K562 (cell line): ENCODE data around the gene CFD. TPM values are rescaled to one million over a fixed set of nuclear protein-coding genes. Genes with fewer than 3 reads are reported as not detected.

Experiments
- ARNT ChIP-seq, 2 experiments: fragments of 450-650 bp; IDR thresholded peaks; 2 replicates each; pipeline ENCODE4 v1.6.1; 2016; ENCODE audit warnings: mild to moderate bottlenecking in 1 of 2
- ATF2 ChIP-seq: sonication (generic); formaldehyde crosslinking; IDR thresholded peaks from 2 replicates; pipeline ENCODE4 v1.8.1; 2022; ENCODE audit warnings: missing genetic modification reagents
- ATF7 ChIP-seq: fragments of 450-650 bp; IDR thresholded peaks from 2 replicates; pipeline ENCODE4 v1.7.1; 2014; ENCODE audit warnings: mild to moderate bottlenecking, moderate library complexity
- BDP1 ChIP-seq: IDR thresholded peaks from 3 replicates; pipeline ENCODE4 v1.6.1; 2011; ENCODE audit not compliant: insufficient read length, insufficient read depth
- BHLHE40 ChIP-seq: IDR thresholded peaks from 2 replicates; pipeline ENCODE4 v1.6.1; 2011; ENCODE audit warnings: low read length, improper control_type of control experiment
- C11orf30 ChIP-seq: fragments of 450-650 bp; IDR thresholded peaks from 2 replicates; pipeline ENCODE4 v1.6.1; 2016; ENCODE audit warnings: low read depth, mild to moderate bottlenecking
- CXXC5 ChIP-seq: fragments of 250-450 bp; sonication (Bioruptor Pico); IDR thresholded peaks from 2 replicates; pipeline ENCODE4 v1.8.0; 2022; ENCODE audit warnings: inconsistent platforms, mild to moderate bottlenecking, moderate library complexity
- FOXK2 ChIP-seq, 2 experiments: fragments of 450-650 bp; IDR thresholded peaks in 1 of 2; conservative IDR thresholded peaks in 1 of 2; 2 replicates each; pipeline ENCODE4 v1.6.1; 2016; ENCODE audit warnings: low read depth in 2 of 2, mild to moderate bottlenecking in 1 of 2
- GABPB1 ChIP-seq: sonication (generic); formaldehyde crosslinking; IDR thresholded peaks from 2 replicates; pipeline ENCODE4 v1.8.0; 2022; ENCODE audit warnings: mild to moderate bottlenecking, missing genetic modification reagents
- GTF2A2 ChIP-seq: IDR thresholded peaks from 2 replicates; pipeline ENCODE4 v1.6.1; 2016; ENCODE audit warnings: mild to moderate bottlenecking, missing genetic modification characterization, missing compliant biosample characterization
- HDAC2 ChIP-seq: fragments of 450-650 bp; IDR thresholded peaks from 2 replicates; pipeline ENCODE4 v1.6.1; 2016; ENCODE audit warnings: mild to moderate bottlenecking
- HDAC8 ChIP-seq: fragments of 450-650 bp; IDR thresholded peaks from 2 replicates; pipeline ENCODE4 v1.6.1; 2016; ENCODE audit warnings: mild to moderate bottlenecking, missing genetic modification characterization, moderate library complexity, missing compliant biosample characterization
- HNRNPH1 ChIP-seq: fragments of 200-400 bp; formaldehyde crosslinking; optimal IDR thresholded peaks from 2 replicates; pipeline ENCODE3; 2017; ENCODE audit warnings: low read depth, mild to moderate bottlenecking, low read length, moderate library complexity
- HNRNPUL1 ChIP-seq: fragments of 200-400 bp; formaldehyde crosslinking; IDR thresholded peaks from 2 replicates; pipeline ENCODE4 v1.6.1; 2017; ENCODE audit warnings: low read length
- MAFG ChIP-seq: fragments of 450-650 bp; conservative IDR thresholded peaks from 2 replicates; pipeline ENCODE4 v1.6.1; 2016; ENCODE audit warnings: missing genetic modification characterization, missing compliant biosample characterization
- MAZ ChIP-seq, 2 experiments: fragments of 450-650 bp in 1 of 2; sonication (generic) in 1 of 2; formaldehyde crosslinking; IDR thresholded peaks in 1 of 2; conservative IDR thresholded peaks in 1 of 2; 2 replicates each; pipeline versions ENCODE4 v1.4.0 to v1.5.0; 2020; ENCODE audit warnings: mild to moderate bottlenecking in 1 of 2, missing genetic modification reagents in 1 of 2
- MTA3 ChIP-seq: fragments of 450-650 bp; formaldehyde crosslinking; IDR thresholded peaks from 2 replicates; pipeline ENCODE4 v1.6.1; 2017; ENCODE audit warnings: mild to moderate bottlenecking, borderline replicate concordance
- RAD21 ChIP-seq, 2 experiments: fragments of 250-450 bp in 1 of 2; fragments of 450-650 bp in 1 of 2; sonication (Bioruptor Pico) in 1 of 2; formaldehyde crosslinking in 1 of 2; IDR thresholded peaks in 1 of 2; conservative IDR thresholded peaks in 1 of 2; 2 replicates each; pipeline versions ENCODE4 v1.4.0 to v1.8.0; 2020 to 2022; ENCODE audit warnings: mild to moderate bottlenecking in 2 of 2, moderate library complexity in 1 of 2
- RAD51 ChIP-seq: fragments of 450-650 bp; IDR thresholded peaks from 2 replicates; pipeline ENCODE4 v1.7.1; 2016; ENCODE audit warnings: low read depth, mild to moderate bottlenecking, borderline replicate concordance
- TRIM28 ChIP-seq: fragments of 450-650 bp; IDR thresholded peaks from 2 replicates; pipeline ENCODE4 v1.6.1; 2017
- XRCC4 ChIP-seq: IDR thresholded peaks from one replicate; pipeline ENCODE4 v1.6.1; 2011; ENCODE audit not compliant: insufficient read depth, insufficient read length; ENCODE audit errors: extremely low read depth
- ZBTB49 ChIP-seq: sonication (generic); formaldehyde crosslinking; IDR thresholded peaks from 2 replicates; pipeline ENCODE4 v1.8.0; 2022; ENCODE audit warnings: missing genetic modification reagents, mild to moderate bottlenecking, borderline replicate concordance
- ZNF695 ChIP-seq: fragments of 450-650 bp; formaldehyde crosslinking; IDR thresholded peaks from 2 replicates; pipeline ENCODE4 v1.4.0; 2020; ENCODE audit warnings: mild to moderate bottlenecking, moderate library complexity
- polyA plus RNA-seq, 8 experiments: library from polyadenylated mRNA; depleted of rRNA in 4 of 8; stranded (reverse) in 5 of 8; unstranded in 3 of 8; fragments of >200 nt; fragmentation: Nextera tagmentation in 2 of 8; fragmentation: Illumina TruSeq in 1 of 8; extraction: Ambion mirVana in 2 of 8; extraction: Trizol in 1 of 8; gene quantifications; 2 replicates each; pipeline versions ENCODE4 v1.2.1 to v1.2.3, GENCODE V29; 2011 to 2014; ENCODE audit warnings: inconsistent platforms in 1 of 8, missing spikeins in 1 of 8
- total RNA-seq, 7 experiments: library from RNA; depleted of rRNA in 6 of 7; stranded (reverse); fragments of >200 nt in 6 of 7; fragmentation: Illumina TruSeq in 2 of 7; extraction: Trizol in 2 of 7; gene quantifications; 2 replicates each; pipeline versions ENCODE4 v1.2.1 to v1.2.3, GENCODE V29; 2011 to 2021; ENCODE audit warnings: low replicate concordance in 1 of 7

The CFD gene
- total and polyA plus RNA-seq, 9 of the 15 experiments (the other 6 are each of a cell fraction or from before 2014, with no cell fraction given): 0.52 to 59.4 (median 7.6) TPM

DNA sequence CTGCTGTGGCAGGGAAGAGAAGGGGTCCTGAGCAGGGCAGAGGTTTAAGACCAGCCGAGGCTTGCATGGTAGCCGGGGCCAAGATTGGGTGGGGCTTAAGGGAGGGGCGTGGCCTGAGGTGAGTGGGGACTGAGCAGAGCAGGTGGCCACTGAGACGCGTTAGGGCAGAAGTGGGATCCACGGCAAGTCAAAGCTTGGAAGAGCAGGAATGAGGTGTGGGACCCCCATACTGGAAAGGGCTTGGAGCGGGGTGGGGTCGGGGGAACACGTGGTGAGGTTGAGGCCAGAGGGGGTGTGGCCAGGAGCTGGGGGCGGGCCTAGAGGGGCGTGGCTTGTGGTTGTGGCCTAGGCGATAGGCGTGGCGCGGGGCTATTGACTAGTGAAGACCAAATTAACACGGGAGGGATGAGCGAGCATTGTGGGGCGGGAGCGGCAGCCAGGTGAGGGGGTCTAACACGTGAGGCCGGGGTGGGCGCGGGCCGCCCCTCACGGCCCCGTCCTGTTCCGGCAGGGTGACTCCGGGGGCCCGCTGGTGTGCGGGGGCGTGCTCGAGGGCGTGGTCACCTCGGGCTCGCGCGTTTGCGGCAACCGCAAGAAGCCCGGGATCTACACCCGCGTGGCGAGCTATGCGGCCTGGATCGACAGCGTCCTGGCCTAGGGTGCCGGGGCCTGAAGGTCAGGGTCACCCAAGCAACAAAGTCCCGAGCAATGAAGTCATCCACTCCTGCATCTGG, 3.3 kb downstream of the CFD start (continued):
- TF ChIP-seq HNRNPUL1 (no peak), BDP1 (no peak), CXXC5 (CRISPR knock-in tag) (peak; percentile 53), C11orf30 (no peak), XRCC4 (no peak), ATF7 (0 out of 2 replicates have a peak, but pooled peaks have one; percentile 22), ARNT (IDR thresholded peaks at IDR 0.05) (no peak), GTF2A2 (no peak), HNRNPH1 (no peak), ATF2 (CRISPR knock-in tag) (no peak), ZBTB49 (CRISPR knock-in tag) (no peak), MTA3 (0 out of 2 replicates have a peak, but pooled peaks have one; percentile 60), RAD51 (peak; percentile 77), MAFG (tag) (no peak), MAZ (CRISPR knock-in tag; conservative IDR thresholded peaks at IDR 0.05 in 1 of 2, IDR thresholded peaks at IDR 0.05 in 1 of 2) (no peak; a peak in 1 of 4 replicates), BHLHE40 (0 out of 2 replicates have a peak, but pooled peaks have one; percentile 1), HDAC8 (tag) (no peak), RAD21 (CRISPR knock-in tag; conservative IDR thresholded peaks at IDR 0.05 in 1 of 2, IDR thresholded peaks at IDR 0.05 in 1 of 2) (no peak), ZNF695 (CRISPR knock-in tag) (no peak), GABPB1 (CRISPR knock-in tag) (peak; percentile 47), TRIM28 (no peak), FOXK2 (conservative IDR thresholded peaks at IDR 0.05 in 1 of 2, IDR thresholded peaks at IDR 0.05 in 1 of 2; ENCODE audit: low read depth in 2 of 2) (peak; percentile 49 to 73; a peak in 3 of 4 replicates), HDAC2 (peak; percentile 63; the same call in 1 of the 2 replicates)
